Spinal cord (tissue), 10 donors: ENCODE measurements around the gene NAP1L5. TPM values are rescaled to one million over a fixed set of nuclear protein-coding genes. Genes with fewer than 3 reads are reported as not detected.

Source experiments
- DNase-seq, 6 donors: peaks; one replicate each; pipeline versions ENCODE4 v3.0.0 to v3.0.0-alpha.2; 2013 to 2015; ENCODE audit warnings: low spot score in 6 of 6, low read depth in 4 of 6
- H3K27ac ChIP-seq: one replicate; pipeline ENCODE4 v1.5.1; 2013; ENCODE audit warnings: low read depth, low read length, control low read depth
- H3K27me3 ChIP-seq: one replicate; pipeline ENCODE4 v1.6.1; 2013; ENCODE audit warnings: low read length; ENCODE audit not compliant: control insufficient read depth, insufficient read depth
- H3K36me3 ChIP-seq: one replicate; pipeline ENCODE4 v1.6.1; 2013; ENCODE audit warnings: low read length; ENCODE audit not compliant: control insufficient read depth, insufficient read depth
- H3K4me1 ChIP-seq: one replicate; pipeline ENCODE4 v1.6.1; 2013; ENCODE audit warnings: low read length; ENCODE audit not compliant: control insufficient read depth, insufficient read depth
- H3K4me3 ChIP-seq: one replicate; pipeline ENCODE4 v1.5.1; 2013; ENCODE audit warnings: low read depth, low read length, control low read depth
- H3K9me3 ChIP-seq: one replicate; pipeline ENCODE4 v1.6.1; 2013; ENCODE audit warnings: low read length; ENCODE audit not compliant: control insufficient read depth, insufficient read depth
- WGBS: methylation state at CpG from one replicate; pipeline ENCODE4 v1.1.5; 2013; ENCODE audit warnings: missing lambda C conversion rate; ENCODE audit not compliant: insufficient coverage; 5-methylcytosine and 5-hydroxymethylcytosine counted together
- polyA plus RNA-seq, 2 donors: library from polyadenylated mRNA; unstranded; fragments of 120-200 nt; gene quantifications; one replicate each; pipeline ENCODE4 v1.2.1, GENCODE V29; 2013; ENCODE audit not compliant: insufficient read length in 2 of 2
- total RNA-seq, 2 donors: library from RNA; depleted of rRNA in 1 of 2; stranded (reverse); fragments of 120-200 nt in 1 of 2; fragments of >200 nt in 1 of 2; gene quantifications; one replicate each; pipeline versions ENCODE4 v1.2.3 to v1.2.4, GENCODE V29; 2013 to 2014
- donor health status: healthy.

The NAP1L5 gene
- total and polyA plus RNA-seq, 4 donors, result 37.7 to 255 (median 183) TPM

DNA sequence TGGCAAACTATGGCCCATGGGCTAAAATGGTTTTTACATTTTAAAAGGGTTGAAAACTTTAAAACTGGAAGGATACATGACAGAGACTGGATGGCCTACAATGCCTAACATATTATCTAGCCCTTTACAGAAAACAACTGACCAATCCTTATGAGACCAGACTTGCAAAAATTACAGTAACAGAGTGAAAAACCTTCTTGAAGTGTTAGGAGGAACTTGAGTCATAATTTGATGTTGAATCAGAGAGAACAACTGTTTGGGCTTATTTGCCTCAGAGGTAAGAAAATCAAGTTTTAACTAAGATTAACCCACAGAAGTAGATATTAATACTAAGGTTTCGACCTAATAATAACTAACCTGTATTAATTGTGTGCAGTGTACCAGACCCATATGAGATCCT, 12.4 kb upstream of the NAP1L5 start:
- no CpG with 5 or more reads among the region's 1 CpG for WGBS
- H3K36me3 ChIP-seq, result peaks cover 3% of the 10 kb centered on the region

DNA sequence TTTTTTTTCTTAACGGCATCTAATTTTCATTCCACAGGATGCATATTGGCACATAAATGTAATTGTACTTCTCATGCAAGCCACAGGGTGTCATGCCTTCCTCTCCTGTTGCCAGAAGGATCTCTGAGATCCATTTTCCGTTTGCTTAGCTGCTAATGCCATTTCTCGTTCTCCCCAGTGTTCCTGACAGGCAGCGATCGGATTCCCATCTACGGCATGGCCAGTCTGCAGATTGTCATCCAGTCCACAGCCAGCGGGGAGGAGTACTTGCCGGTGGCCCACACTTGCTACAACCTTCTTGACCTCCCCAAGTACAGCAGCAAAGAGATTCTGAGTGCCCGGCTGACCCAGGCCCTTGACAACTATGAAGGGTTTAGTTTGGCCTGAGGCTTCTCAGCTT, 8.9 kb upstream of the NAP1L5 start:
- Histone ChIP-seq H3K36me3 (peaks cover 7% of the 10 kb centered on the region), H3K9me3 (no peaks in the 10 kb centered on the region), H3K4me3 (no peak overlapping the region), H3K4me1 (peaks cover 4% of the 10 kb centered on the region), H3K27ac (peak overlapping the region; percentile 53), H3K27me3 (no peaks in the 10 kb centered on the region)
- peak in 3 of 6 donors; percentile 48 to 90 (median 86) for DNase-seq
- WGBS, result 42% methylated on average over 7 of the region's 9 CpGs

More for the DNA sequence above, 12.4 kb upstream of the NAP1L5 start:
- Histone ChIP-seq H3K4me3 (no peak overlapping the region), H3K27me3 (no peaks in the 10 kb centered on the region), H3K27ac (no peak overlapping the region), H3K4me1 (peaks cover 4% of the 10 kb centered on the region), H3K9me3 (no peaks in the 10 kb centered on the region)
- no peak for DNase-seq

DNA sequence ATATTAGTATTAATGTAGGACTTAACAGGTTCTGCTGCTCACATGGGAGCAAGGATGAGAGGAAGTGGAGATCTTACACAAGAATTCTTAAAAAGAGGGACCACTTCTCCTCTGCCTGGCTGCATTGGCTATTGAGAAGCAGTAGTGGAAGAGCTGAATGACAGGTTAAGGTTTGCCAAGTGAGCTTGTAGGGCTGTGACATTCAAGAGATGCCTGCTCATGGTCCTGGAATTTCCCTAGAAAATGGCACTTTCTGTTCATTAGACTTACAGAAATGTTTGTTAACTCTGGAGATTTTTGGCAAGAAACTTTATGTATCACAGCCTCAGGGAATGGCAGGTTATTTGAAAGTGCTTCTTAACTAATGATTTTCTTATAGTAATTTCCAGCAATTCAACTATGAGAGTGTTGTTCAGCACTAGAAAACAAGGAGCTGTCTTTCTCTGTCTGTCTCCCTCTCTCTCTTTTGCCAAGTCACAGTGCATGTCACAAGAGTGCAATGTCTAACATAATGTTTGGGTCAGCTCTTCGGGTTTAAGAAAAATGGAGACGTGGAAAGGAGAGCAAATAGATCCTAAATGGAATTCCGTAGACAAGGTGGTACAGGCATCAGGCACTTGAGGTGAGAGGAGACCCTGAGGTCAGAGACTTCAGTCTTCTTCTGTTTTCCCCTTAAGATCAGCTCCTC, 8.3 kb upstream of the NAP1L5 start:
- 80% methylated on average over 1 of the region's 3 CpGs for WGBS
- Histone ChIP-seq H3K36me3 (peaks cover 7% of the 10 kb centered on the region), H3K9me3 (no peaks in the 10 kb centered on the region), H3K27me3 (no peaks in the 10 kb centered on the region), H3K4me3 (no peak overlapping the region), H3K4me1 (peaks cover 4% of the 10 kb centered on the region), H3K27ac (peak overlapping the region; percentile 53)
- peak in 1 of 6 donors; percentile 63 for DNase-seq

DNA sequence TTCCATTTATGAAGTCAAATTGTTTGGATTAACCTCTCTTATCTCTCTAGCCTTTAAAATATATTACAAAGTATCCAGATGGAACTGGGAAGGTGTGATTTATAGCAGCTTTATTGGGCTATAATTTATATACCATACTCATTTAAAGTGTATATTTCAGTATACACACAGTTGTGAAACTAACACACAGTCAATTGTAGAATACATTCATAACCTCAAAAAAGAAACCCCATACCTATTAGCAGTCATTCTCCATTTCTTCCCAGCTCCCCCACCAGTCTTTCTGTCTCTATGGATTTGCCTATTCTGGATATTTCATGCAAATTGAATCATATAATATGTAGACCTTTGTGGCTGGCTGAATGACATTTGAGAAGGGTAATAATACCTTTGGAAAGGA, 7.6 kb upstream of the NAP1L5 start:
- DNase-seq, result no peak
- H3K9me3 ChIP-seq, result no peaks in the 10 kb centered on the region
- H3K27me3 ChIP-seq, result no peaks in the 10 kb centered on the region
- peaks cover 4% of the 10 kb centered on the region for H3K4me1 ChIP-seq
- H3K27ac ChIP-seq, result no peak overlapping the region
- H3K36me3 ChIP-seq, result peaks cover 7% of the 10 kb centered on the region
- H3K4me3 ChIP-seq, result no peak overlapping the region

DNA sequence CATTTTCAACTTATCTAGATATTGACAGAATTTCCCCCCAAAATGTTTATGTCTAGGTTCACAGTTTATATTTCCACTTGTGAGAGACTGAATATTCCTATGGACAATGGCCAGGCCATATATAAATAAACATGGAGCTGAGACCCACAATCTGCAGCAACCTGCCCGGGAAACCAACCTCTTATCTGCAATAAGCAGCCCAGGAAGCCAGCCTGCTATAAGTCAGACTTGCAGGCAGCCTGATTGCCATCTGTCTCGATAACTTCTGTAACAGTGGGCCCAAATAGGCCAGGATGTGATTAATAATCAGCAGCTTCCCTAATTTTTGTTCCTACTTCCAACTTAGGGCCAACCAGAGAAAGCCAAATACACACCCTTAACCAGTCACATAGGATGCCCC, 5.2 kb upstream of the NAP1L5 start:
- DNase-seq, result no peak
- H3K27ac ChIP-seq, result no peak overlapping the region
- 85% methylated on average over 2 of the region's 2 CpGs for WGBS
- no peak overlapping the region for H3K4me3 ChIP-seq
- H3K36me3 ChIP-seq, result peaks cover 10% of the 10 kb centered on the region
- peaks cover 9% of the 10 kb centered on the region for H3K4me1 ChIP-seq
- no peaks in the 10 kb centered on the region for H3K27me3 ChIP-seq
- H3K9me3 ChIP-seq, result no peaks in the 10 kb centered on the region

DNA sequence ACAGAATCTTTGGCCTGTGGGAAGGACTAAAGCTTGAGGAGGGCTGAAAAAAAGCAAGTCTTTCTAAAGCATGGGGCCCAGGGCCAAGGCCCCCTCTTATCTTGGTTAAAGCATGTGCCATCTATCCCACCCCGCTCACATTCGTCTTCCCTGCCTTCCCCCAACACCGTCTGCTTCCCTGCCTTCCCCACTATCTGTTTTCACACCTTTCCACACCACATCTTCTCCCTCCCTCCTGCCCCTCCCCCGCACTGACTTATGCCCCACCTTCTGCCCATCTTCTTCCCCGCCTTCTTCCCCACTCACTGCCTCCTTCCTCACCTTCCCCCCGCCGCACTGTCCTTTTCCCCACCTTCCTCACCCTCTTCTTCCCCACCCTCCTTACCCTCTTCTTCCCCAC, 890 bp upstream of the NAP1L5 start:
- Histone ChIP-seq H3K27me3 (no peaks in the 10 kb centered on the region), H3K9me3 (no peaks in the 10 kb centered on the region), H3K27ac (no peak overlapping the region), H3K36me3 (peaks cover 13% of the 10 kb centered on the region), H3K4me3 (no peak overlapping the region), H3K4me1 (peaks cover 6% of the 10 kb centered on the region)
- 98% methylated on average over 7 of the region's 7 CpGs for WGBS
- no peak for DNase-seq

DNA sequence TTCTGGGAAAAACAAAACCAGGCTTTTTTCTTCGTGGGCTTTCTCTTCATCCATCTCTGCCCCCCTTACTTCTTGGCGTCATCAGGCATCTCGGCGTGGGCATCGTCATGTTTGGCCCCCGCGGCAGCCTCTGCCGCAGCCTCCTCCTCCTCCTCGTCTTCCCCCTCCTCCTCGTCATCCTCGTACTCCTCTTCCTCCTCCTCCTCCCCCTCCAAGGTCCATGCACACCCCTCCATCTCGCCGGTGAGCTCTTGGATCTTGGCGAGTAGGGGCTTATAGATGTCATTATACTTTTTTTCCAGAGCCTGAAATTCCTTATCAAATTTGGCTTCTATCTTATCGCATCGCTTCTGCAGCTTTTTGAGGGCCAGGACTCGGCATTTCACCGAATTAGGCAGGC, 488 bp downstream of the NAP1L5 start:
- peaks cover 6% of the 10 kb centered on the region for H3K4me1 ChIP-seq
- peak overlapping the region; percentile 73 for H3K4me3 ChIP-seq
- peaks cover 13% of the 10 kb centered on the region for H3K36me3 ChIP-seq
- H3K9me3 ChIP-seq, result no peaks in the 10 kb centered on the region
- no peaks in the 10 kb centered on the region for H3K27me3 ChIP-seq
- DNase-seq, result peak in 2 of 6 donors; percentile 65 to 84
- H3K27ac ChIP-seq, result peak overlapping the region; percentile 81
- WGBS, result 55% methylated on average over 14 of the region's 18 CpGs

DNA sequence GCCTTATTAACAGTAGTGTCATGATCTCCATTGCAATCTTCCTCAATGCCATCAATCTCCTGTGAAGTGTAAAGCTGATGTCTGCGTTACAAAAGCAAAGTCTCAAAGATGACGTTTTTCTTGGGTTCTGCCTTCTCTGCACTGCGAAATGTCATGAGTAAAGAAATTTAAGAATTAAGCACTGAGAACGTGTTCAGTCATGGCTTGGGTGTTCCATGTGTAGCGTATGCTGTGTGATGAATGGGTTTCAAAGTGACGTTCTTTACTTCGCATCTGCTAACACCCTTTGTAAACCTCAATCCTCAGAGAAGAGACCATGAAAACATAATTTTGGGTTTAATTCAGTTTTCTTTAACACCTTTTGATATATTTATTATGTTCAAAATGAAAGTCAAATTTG, 999 bp downstream of the NAP1L5 start:
- H3K36me3 ChIP-seq, result peaks cover 13% of the 10 kb centered on the region
- WGBS, result 45% methylated on average over 2 of the region's 7 CpGs
- DNase-seq, result peak in 2 of 6 donors; percentile 48 to 72
- peak overlapping the region; percentile 81 for H3K27ac ChIP-seq
- no peaks in the 10 kb centered on the region for H3K27me3 ChIP-seq
- peak overlapping the region; percentile 73 for H3K4me3 ChIP-seq
- peaks cover 6% of the 10 kb centered on the region for H3K4me1 ChIP-seq
- no peaks in the 10 kb centered on the region for H3K9me3 ChIP-seq

DNA sequence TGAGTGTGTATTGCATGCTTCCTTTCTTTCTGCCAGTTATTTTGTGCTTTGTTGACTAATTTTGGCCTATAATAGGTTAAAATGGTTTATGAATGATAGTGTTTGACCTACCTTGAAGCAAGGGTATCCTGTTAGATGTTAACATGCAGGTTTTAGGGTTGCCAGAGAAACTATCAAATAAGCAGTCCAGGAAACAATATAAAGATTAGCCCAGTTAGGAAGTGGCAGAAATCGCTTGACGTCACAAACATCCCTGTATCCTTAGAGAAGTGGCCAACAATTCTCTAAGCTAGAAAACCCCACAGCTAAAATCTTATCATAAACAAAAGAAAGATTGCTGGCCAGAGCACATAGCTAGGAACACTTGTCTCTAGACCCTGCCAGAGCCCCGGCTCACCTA, 3.8 kb downstream of the NAP1L5 start:
- Histone ChIP-seq H3K9me3 (no peaks in the 10 kb centered on the region), H3K4me3 (no peak overlapping the region), H3K36me3 (peaks cover 16% of the 10 kb centered on the region), H3K27me3 (no peaks in the 10 kb centered on the region), H3K4me1 (peaks cover 6% of the 10 kb centered on the region), H3K27ac (no peak overlapping the region)
- 100% methylated on average over 1 of the region's 3 CpGs for WGBS
- no peak for DNase-seq

DNA sequence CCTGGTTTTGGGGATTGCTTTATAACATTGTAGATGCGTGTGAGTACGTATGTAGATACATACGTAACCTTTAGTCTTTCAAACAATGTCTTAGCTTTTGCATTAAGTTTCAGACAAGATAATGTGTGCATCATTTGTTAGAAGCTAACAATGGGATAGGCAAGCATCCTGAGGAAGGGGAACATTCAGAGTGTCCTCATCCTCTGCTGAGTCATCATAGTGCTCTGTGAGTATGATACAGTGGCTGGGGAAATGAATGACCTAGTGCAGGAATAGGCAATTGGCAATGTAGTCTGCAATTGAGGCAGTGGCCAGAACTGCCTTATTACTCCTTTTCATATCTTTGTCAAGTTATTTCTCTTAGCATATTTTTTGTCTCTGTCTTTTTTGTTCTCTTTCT, 7.3 kb downstream of the NAP1L5 start:
- DNase-seq, result no peak
- Histone ChIP-seq H3K4me1 (no peaks in the 10 kb centered on the region), H3K4me3 (no peak overlapping the region), H3K27ac (no peak overlapping the region), H3K36me3 (peaks cover 4% of the 10 kb centered on the region), H3K9me3 (no peaks in the 10 kb centered on the region), H3K27me3 (no peaks in the 10 kb centered on the region)
- no CpG with 5 or more reads among the region's 3 CpGs for WGBS
